SK-N-SH treated with all-trans-retinoic acid at 6 μM for 48 hours (cell line): ENCODE data around the gene RTN4RL1.

ENCODE experiments used
- ATAC-seq: fragments of 200-7000 bp; cut with Tn5 transposase; 3 replicates; pipeline ENCODE4 v1.9.1; 2020; ENCODE audit warnings: mild to moderate bottlenecking, moderate library complexity
- ARNTL ChIP-seq: fragments of 450-650 bp; formaldehyde crosslinking; IDR thresholded peaks from 2 replicates; pipeline ENCODE4 v1.5.0; 2020; ENCODE audit warnings: low read depth, mild to moderate bottlenecking, moderate library complexity, borderline replicate concordance
- BACH2 ChIP-seq: fragments of 250-450 bp; sonication (Bioruptor Pico); IDR thresholded peaks from 2 replicates; pipeline ENCODE4 v1.9.0; 2021; ENCODE audit warnings: mild to moderate bottlenecking, borderline replicate concordance
- CSDC2 ChIP-seq: fragments of 250-450 bp; sonication (Bioruptor Pico); IDR thresholded peaks from 2 replicates; pipeline ENCODE4 v1.5.0; 2020; ENCODE audit warnings: mild to moderate bottlenecking, moderate library complexity
- ESRRG ChIP-seq: fragments of 250-450 bp; sonication (Bioruptor Pico); IDR thresholded peaks from 2 replicates; pipeline ENCODE4 v1.6.1; 2021; ENCODE audit warnings: mild to moderate bottlenecking
- GLIS3 ChIP-seq: fragments of 250-450 bp; sonication (Bioruptor Pico); IDR thresholded peaks from 2 replicates; pipeline ENCODE4 v1.5.0; 2020; ENCODE audit warnings: mild to moderate bottlenecking, moderate library complexity
- ISL1 ChIP-seq: fragments of 250-450 bp; sonication (Bioruptor Pico); IDR thresholded peaks from 2 replicates; pipeline ENCODE4 v2.1.2; 2022; ENCODE audit warnings: mild to moderate bottlenecking, moderate library complexity
- PPARA ChIP-seq: fragments of 250-450 bp; sonication (Bioruptor Pico); IDR thresholded peaks from 2 replicates; pipeline ENCODE4 v1.5.0; 2020; ENCODE audit warnings: mild to moderate bottlenecking, borderline replicate concordance
- RARB ChIP-seq: fragments of 250-450 bp; sonication (Bioruptor Pico); IDR thresholded peaks from 2 replicates; pipeline ENCODE4 v1.8.0; 2021; ENCODE audit warnings: mild to moderate bottlenecking, moderate library complexity
- SNAI2 ChIP-seq: fragments of 250-450 bp; sonication (Bioruptor Pico); IDR thresholded peaks from 2 replicates; pipeline ENCODE4 v1.5.0; 2020; ENCODE audit warnings: mild to moderate bottlenecking, moderate library complexity
- TCF4 ChIP-seq: fragments of 250-450 bp; sonication (Bioruptor Pico); IDR thresholded peaks from 2 replicates; pipeline ENCODE4 v1.8.0; 2021; ENCODE audit warnings: mild to moderate bottlenecking, moderate library complexity, borderline replicate concordance
- TOX ChIP-seq: fragments of 250-450 bp; sonication (Bioruptor Pico); IDR thresholded peaks from 2 replicates; pipeline ENCODE4 v1.8.0; 2021; ENCODE audit warnings: mild to moderate bottlenecking, moderate library complexity, borderline replicate concordance
- ZC3H10 ChIP-seq: fragments of 250-450 bp; sonication (Bioruptor Pico); IDR thresholded peaks from 2 replicates; pipeline ENCODE4 v1.5.1; 2021; ENCODE audit warnings: mild to moderate bottlenecking, moderate library complexity
- ZFP3 ChIP-seq: fragments of 250-450 bp; sonication (Bioruptor Pico); IDR thresholded peaks from 2 replicates; pipeline ENCODE4 v1.5.0; 2020; ENCODE audit warnings: mild to moderate bottlenecking, moderate library complexity
- ZFP30 ChIP-seq: fragments of 450-650 bp; formaldehyde crosslinking; IDR thresholded peaks from 2 replicates; pipeline ENCODE4 v1.5.0; 2022; ENCODE audit warnings: mild to moderate bottlenecking, moderate library complexity
- ZNF565 ChIP-seq: fragments of 450-650 bp; formaldehyde crosslinking; conservative IDR thresholded peaks from 2 replicates; pipeline ENCODE4 v1.5.0; 2020; ENCODE audit warnings: low read depth, mild to moderate bottlenecking, moderate library complexity
- ZNF70 ChIP-seq: fragments of 450-650 bp; formaldehyde crosslinking; IDR thresholded peaks from 2 replicates; pipeline ENCODE4 v1.5.0; 2020; ENCODE audit warnings: mild to moderate bottlenecking, moderate library complexity
- ZNF8 ChIP-seq: fragments of 450-650 bp; formaldehyde crosslinking; IDR thresholded peaks from 2 replicates; pipeline ENCODE4 v1.5.0; 2020; ENCODE audit warnings: mild to moderate bottlenecking, moderate library complexity
- TF ChIP-seq, protein P1 (sequence below): fragments of 250-450 bp; sonication (Bioruptor Pico); IDR thresholded peaks from 2 replicates; pipeline ENCODE4 v1.8.0; 2021; ENCODE audit warnings: low read depth, mild to moderate bottlenecking, moderate library complexity, borderline replicate concordance
- TF ChIP-seq, protein P2 (sequence below): fragments of 250-450 bp; sonication (Bioruptor Pico); IDR thresholded peaks from 2 replicates; pipeline ENCODE4 v1.5.0; 2020; ENCODE audit warnings: mild to moderate bottlenecking, moderate library complexity
- TF ChIP-seq, protein P3 (sequence below): fragments of 250-450 bp; sonication (Bioruptor Pico); IDR thresholded peaks from 2 replicates; pipeline ENCODE4 v1.8.0; 2020; ENCODE audit warnings: mild to moderate bottlenecking, moderate library complexity, borderline replicate concordance
- TF ChIP-seq, protein P4 (sequence below): fragments of 250-450 bp; sonication (Bioruptor Pico); IDR thresholded peaks from 2 replicates; pipeline ENCODE4 v1.5.1; 2020; ENCODE audit warnings: low read depth, mild to moderate bottlenecking, moderate library complexity
- TF ChIP-seq, protein P5 (sequence below): fragments of 250-450 bp; sonication (Bioruptor Pico); IDR thresholded peaks from 2 replicates; pipeline ENCODE4 v1.5.1; 2021; ENCODE audit warnings: mild to moderate bottlenecking, moderate library complexity

RTN4RL1 gene

DNA sequence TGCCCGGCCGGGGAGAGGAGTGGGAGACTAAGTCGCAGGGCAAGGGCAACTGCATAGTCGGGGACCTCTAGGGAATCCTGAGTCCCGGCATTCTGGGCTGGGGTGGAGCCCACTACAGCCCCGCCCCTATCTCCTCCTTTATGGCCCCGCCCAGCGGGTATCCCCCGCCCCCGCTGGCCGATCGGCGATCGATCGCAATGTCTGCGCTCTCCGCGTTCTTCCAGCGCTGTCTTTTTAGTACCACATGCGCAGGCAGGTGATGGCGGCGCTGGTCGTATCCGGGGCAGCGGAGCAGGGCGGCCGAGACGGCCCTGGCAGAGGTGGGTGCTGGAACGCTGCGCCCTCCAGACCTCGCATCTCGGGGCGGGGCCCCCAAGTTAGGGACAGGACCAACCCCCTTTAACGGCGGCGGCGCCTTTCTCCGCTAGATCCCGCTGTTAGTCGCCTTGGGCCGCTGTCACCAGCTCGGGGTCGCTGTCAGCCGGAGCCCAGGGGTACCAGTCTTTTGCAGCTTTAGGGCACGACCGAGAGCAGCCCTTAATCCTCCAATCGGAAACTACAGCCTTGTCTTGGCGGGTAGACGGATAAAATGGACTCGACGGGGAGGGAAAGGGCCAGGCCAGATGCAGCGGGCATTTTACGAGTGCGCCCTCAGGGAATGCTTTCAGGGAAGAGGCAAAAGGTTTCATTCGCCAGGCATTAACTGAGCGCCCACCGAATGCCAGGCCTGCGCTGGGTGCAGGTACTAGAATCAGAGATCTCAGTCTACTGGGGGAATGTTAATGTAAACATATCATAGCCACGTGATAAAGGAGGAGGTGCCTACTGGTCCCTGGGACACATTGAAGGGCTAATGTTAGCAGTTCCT, 5.0 kb upstream of the RTN4RL1 start, which contains the start of gene DPH1:
DPH1 (plus strand) TSS at position 243 of the 868 bp plus-strand sequence; CDS start at position 260, 17 bp downstream.
- TF ChIP-seq ARNTL (peak; percentile 83), ZNF8 (CRISPR knock-in tag) (peak; percentile 82), RARB (CRISPR knock-in tag) (no peak)
- ATAC-seq = peak; percentile 93

DNA sequence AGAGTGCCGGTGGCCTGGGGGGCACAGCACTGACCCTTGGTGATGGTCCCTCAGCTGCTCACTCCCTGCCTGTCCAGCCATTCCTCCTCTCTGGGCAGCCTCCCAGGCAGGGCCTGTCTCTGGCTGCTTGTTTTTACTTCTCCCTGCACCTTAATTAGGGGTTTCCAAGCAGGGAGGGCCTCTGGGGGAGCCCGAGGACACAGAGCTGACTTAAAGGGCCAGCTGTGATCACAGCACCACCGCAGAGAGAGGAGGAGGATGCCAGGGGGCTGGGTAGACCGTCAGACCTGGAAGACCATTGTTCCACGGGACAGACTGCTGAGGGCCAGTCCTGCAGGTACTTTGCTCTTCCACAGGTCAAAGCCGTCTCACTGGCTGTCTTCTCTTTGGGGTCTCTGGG, 3.6 kb upstream of the RTN4RL1 start:
- ATAC-seq = no peak
- TF ChIP-seq PPARA (CRISPR knock-in tag) (no peak), ZNF70 (CRISPR knock-in tag) (no peak), ARNTL (no peak), ZC3H10 (CRISPR knock-in tag) (no peak), ZFP30 (no peak), TOX (CRISPR knock-in tag) (no peak), ZFP3 (CRISPR knock-in tag) (no peak), ZNF8 (CRISPR knock-in tag) (no peak), SNAI2 (CRISPR knock-in tag) (no peak), ZNF565 (CRISPR knock-in tag) (no peak), ESRRG (CRISPR knock-in tag) (no peak), BACH2 (CRISPR knock-in tag) (no peak), ISL1 (CRISPR knock-in tag) (no peak), CSDC2 (CRISPR knock-in tag) (no peak), GLIS3 (CRISPR knock-in tag) (no peak)
- TF ChIP-seq, protein P1, sequence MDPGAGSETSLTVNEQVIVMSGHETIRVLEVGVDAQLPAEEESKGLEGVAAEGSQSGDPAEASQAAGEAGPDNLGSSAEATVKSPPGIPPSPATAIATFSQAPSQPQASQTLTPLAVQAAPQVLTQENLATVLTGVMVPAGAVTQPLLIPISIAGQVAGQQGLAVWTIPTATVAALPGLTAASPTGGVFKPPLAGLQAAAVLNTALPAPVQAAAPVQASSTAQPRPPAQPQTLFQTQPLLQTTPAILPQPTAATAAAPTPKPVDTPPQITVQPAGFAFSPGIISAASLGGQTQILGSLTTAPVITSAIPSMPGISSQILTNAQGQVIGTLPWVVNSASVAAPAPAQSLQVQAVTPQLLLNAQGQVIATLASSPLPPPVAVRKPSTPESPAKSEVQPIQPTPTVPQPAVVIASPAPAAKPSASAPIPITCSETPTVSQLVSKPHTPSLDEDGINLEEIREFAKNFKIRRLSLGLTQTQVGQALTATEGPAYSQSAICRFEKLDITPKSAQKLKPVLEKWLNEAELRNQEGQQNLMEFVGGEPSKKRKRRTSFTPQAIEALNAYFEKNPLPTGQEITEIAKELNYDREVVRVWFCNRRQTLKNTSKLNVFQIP (CRISPR knock-in tag) = no peak
- TF ChIP-seq, protein P2, sequence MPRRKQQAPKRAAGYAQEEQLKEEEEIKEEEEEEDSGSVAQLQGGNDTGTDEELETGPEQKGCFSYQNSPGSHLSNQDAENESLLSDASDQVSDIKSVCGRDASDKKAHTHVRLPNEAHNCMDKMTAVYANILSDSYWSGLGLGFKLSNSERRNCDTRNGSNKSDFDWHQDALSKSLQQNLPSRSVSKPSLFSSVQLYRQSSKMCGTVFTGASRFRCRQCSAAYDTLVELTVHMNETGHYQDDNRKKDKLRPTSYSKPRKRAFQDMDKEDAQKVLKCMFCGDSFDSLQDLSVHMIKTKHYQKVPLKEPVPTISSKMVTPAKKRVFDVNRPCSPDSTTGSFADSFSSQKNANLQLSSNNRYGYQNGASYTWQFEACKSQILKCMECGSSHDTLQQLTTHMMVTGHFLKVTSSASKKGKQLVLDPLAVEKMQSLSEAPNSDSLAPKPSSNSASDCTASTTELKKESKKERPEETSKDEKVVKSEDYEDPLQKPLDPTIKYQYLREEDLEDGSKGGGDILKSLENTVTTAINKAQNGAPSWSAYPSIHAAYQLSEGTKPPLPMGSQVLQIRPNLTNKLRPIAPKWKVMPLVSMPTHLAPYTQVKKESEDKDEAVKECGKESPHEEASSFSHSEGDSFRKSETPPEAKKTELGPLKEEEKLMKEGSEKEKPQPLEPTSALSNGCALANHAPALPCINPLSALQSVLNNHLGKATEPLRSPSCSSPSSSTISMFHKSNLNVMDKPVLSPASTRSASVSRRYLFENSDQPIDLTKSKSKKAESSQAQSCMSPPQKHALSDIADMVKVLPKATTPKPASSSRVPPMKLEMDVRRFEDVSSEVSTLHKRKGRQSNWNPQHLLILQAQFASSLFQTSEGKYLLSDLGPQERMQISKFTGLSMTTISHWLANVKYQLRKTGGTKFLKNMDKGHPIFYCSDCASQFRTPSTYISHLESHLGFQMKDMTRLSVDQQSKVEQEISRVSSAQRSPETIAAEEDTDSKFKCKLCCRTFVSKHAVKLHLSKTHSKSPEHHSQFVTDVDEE (CRISPR knock-in tag) = no peak
- TF ChIP-seq, protein P3, sequence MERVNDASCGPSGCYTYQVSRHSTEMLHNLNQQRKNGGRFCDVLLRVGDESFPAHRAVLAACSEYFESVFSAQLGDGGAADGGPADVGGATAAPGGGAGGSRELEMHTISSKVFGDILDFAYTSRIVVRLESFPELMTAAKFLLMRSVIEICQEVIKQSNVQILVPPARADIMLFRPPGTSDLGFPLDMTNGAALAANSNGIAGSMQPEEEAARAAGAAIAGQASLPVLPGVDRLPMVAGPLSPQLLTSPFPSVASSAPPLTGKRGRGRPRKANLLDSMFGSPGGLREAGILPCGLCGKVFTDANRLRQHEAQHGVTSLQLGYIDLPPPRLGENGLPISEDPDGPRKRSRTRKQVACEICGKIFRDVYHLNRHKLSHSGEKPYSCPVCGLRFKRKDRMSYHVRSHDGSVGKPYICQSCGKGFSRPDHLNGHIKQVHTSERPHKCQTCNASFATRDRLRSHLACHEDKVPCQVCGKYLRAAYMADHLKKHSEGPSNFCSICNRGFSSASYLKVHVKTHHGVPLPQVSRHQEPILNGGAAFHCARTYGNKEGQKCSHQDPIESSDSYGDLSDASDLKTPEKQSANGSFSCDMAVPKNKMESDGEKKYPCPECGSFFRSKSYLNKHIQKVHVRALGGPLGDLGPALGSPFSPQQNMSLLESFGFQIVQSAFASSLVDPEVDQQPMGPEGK (CRISPR knock-in tag) = no peak
- TF ChIP-seq, protein P4, sequence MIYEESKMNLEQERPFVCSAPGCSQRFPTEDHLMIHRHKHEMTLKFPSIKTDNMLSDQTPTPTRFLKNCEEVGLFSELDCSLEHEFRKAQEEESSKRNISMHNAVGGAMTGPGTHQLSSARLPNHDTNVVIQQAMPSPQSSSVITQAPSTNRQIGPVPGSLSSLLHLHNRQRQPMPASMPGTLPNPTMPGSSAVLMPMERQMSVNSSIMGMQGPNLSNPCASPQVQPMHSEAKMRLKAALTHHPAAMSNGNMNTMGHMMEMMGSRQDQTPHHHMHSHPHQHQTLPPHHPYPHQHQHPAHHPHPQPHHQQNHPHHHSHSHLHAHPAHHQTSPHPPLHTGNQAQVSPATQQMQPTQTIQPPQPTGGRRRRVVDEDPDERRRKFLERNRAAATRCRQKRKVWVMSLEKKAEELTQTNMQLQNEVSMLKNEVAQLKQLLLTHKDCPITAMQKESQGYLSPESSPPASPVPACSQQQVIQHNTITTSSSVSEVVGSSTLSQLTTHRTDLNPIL (CRISPR knock-in tag) = no peak

DNA sequence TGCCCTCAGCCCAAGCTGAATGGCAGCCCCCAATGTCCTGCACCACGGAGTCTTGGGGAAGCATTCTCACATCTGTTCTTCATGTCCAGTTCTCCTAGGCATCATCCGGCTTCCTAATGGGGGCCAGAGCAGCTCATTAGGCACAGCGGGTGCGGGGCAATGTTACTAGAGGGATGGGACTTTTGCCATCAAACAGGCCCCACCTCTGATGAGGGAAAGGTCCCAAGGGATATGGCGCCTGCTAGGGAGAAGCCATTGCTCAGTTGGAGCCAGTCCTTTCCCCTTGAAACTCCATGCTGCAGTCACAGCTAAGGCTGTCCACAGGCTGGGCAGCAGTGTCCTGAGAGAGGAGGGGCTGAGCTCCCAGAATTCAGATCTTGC, 3.1 kb upstream of the RTN4RL1 start:
- ATAC-seq = no peak
- TF ChIP-seq ZNF70 (CRISPR knock-in tag) = no peak
- no peak for TF ChIP-seq ZNF565 (CRISPR knock-in tag)
- TF ChIP-seq ZFP30 = no peak
- no peak for TF ChIP-seq PPARA (CRISPR knock-in tag)
- TF ChIP-seq ZNF8 (CRISPR knock-in tag) = no peak
- TF ChIP-seq SNAI2 (CRISPR knock-in tag) = no peak
- no peak for TF ChIP-seq TCF4
- TF ChIP-seq, protein P1 (CRISPR knock-in tag) = no peak
- TF ChIP-seq, protein P2 (CRISPR knock-in tag) = no peak
- TF ChIP-seq, protein P5, sequence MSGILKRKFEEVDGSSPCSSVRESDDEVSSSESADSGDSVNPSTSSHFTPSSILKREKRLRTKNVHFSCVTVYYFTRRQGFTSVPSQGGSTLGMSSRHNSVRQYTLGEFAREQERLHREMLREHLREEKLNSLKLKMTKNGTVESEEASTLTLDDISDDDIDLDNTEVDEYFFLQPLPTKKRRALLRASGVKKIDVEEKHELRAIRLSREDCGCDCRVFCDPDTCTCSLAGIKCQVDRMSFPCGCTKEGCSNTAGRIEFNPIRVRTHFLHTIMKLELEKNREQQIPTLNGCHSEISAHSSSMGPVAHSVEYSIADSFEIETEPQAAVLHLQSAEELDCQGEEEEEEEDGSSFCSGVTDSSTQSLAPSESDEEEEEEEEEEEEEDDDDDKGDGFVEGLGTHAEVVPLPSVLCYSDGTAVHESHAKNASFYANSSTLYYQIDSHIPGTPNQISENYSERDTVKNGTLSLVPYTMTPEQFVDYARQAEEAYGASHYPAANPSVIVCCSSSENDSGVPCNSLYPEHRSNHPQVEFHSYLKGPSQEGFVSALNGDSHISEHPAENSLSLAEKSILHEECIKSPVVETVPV (CRISPR knock-in tag) = no peak
- no peak for TF ChIP-seq RARB (CRISPR knock-in tag)
